Liver (tissue), 9 donors: ENCODE data around the gene LAG3. TPM values are rescaled to one million over a fixed set of nuclear protein-coding genes. Genes with fewer than 3 reads are reported as not detected.
A peak's percentile ranks its signal among the peaks of the same experiment; 100 is the strongest.

ENCODE experiments used
- DNase-seq: peaks from one replicate; pipeline ENCODE4 v3.0.0-alpha.2; 2017; ENCODE audit warnings: low spot score
- H3K27ac ChIP-seq, 2 donors: one replicate each; pipeline ENCODE4 v1.7.0; 2013; ENCODE audit warnings: inconsistent platforms in 2 of 2, low read length in 2 of 2, control low read depth in 1 of 2, low read depth in 1 of 2, mild to moderate bottlenecking in 1 of 2
- H3K27me3 ChIP-seq, 4 donors: one replicate each; pipeline versions ENCODE4 v1.6.1 to v1.7.0; 2013; ENCODE audit warnings: low read length in 3 of 4, inconsistent platforms in 1 of 4, mild to moderate bottlenecking in 1 of 4, moderate library complexity in 1 of 4; ENCODE audit not compliant: control insufficient read depth in 4 of 4, insufficient read depth in 4 of 4
- H3K36me3 ChIP-seq, 4 donors: one replicate each; pipeline versions ENCODE4 v1.6.1 to v1.7.0; 2013; ENCODE audit warnings: low read length in 3 of 4, mild to moderate bottlenecking in 3 of 4, low read depth in 1 of 4, moderate library complexity in 1 of 4; ENCODE audit not compliant: control insufficient read depth in 4 of 4, insufficient read depth in 3 of 4
- H3K4me1 ChIP-seq, 4 donors: one replicate each; pipeline versions ENCODE4 v1.6.1 to v1.7.0; 2013; ENCODE audit warnings: low read length in 3 of 4, mild to moderate bottlenecking in 3 of 4, moderate library complexity in 1 of 4; ENCODE audit not compliant: control insufficient read depth in 4 of 4, insufficient read depth in 4 of 4
- H3K4me3 ChIP-seq, 3 donors: one replicate each; pipeline versions ENCODE4 v1.6.1 to v1.7.0; 2013; ENCODE audit warnings: low read length in 3 of 3, control low read depth in 1 of 3, low read depth in 1 of 3, mild to moderate bottlenecking in 1 of 3
- H3K9ac ChIP-seq, 2 donors: one replicate each; pipeline ENCODE4 v1.7.0; 2013; ENCODE audit warnings: low read length in 2 of 2, mild to moderate bottlenecking in 2 of 2, moderate library complexity in 2 of 2, control low read depth in 1 of 2, low read depth in 1 of 2
- H3K9me3 ChIP-seq, 4 donors: one replicate each; pipeline versions ENCODE4 v1.6.1 to v1.7.0; 2013; ENCODE audit warnings: low read length in 3 of 4; ENCODE audit not compliant: control insufficient read depth in 4 of 4
- EGR1 ChIP-seq, 2 donors: IDR thresholded peaks; 2 replicates each; pipeline ENCODE4 v1.6.1; 2016 to 2018; ENCODE audit warnings: antibody characterized with exemption in 2 of 2, low read depth in 2 of 2
- FOXA1 ChIP-seq: IDR thresholded peaks from 2 replicates; pipeline ENCODE4 v1.6.1; 2016; ENCODE audit warnings: antibody characterized with exemption
- FOXA2 ChIP-seq: IDR thresholded peaks from 2 replicates; pipeline ENCODE4 v1.6.1; 2016; ENCODE audit warnings: antibody characterized with exemption
- GABPA ChIP-seq, 2 donors: IDR thresholded peaks in 1 of 2; conservative IDR thresholded peaks in 1 of 2; 2 replicates each; pipeline ENCODE4 v1.6.1; 2016; ENCODE audit warnings: antibody characterized with exemption in 2 of 2, mild to moderate bottlenecking in 1 of 2, moderate library complexity in 1 of 2
- HNF4A ChIP-seq, 2 donors: conservative IDR thresholded peaks; 2 replicates each; pipeline ENCODE4 v1.6.1; 2016; ENCODE audit warnings: antibody characterized with exemption in 2 of 2, mild to moderate bottlenecking in 2 of 2
- HNF4G ChIP-seq: IDR thresholded peaks from 2 replicates; pipeline ENCODE4 v1.6.1; 2016; ENCODE audit warnings: antibody characterized with exemption
- NR2F2 ChIP-seq: IDR thresholded peaks from 2 replicates; pipeline ENCODE4 v1.6.1; 2016; ENCODE audit warnings: antibody characterized with exemption
- RXRA ChIP-seq, 2 donors: IDR thresholded peaks; 2 replicates each; pipeline ENCODE4 v1.6.1; 2017 to 2018; ENCODE audit warnings: antibody characterized with exemption in 2 of 2, mild to moderate bottlenecking in 1 of 2
- SP1 ChIP-seq: IDR thresholded peaks from 2 replicates; pipeline ENCODE4 v1.6.1; 2018; ENCODE audit warnings: antibody characterized with exemption, mild to moderate bottlenecking
- TAF1 ChIP-seq: conservative IDR thresholded peaks from 2 replicates; pipeline ENCODE4 v1.6.1; 2016; ENCODE audit warnings: antibody characterized with exemption, mild to moderate bottlenecking
- YY1 ChIP-seq: IDR thresholded peaks from 2 replicates; pipeline ENCODE4 v1.6.1; 2016; ENCODE audit warnings: antibody characterized with exemption, mild to moderate bottlenecking
- WGBS: extraction: QIAGEN DNeasy Blood & Tissue Kit; methylation state at CpG from one replicate; pipeline ENCODE4 v1.1.7; 2013; 5-methylcytosine and 5-hydroxymethylcytosine counted together
- polyA plus RNA-seq, 2 donors: library from polyadenylated mRNA; stranded (reverse) in 1 of 2; unstranded in 1 of 2; fragments of 200-250 nt in 1 of 2; fragments of >200 nt in 1 of 2; fragmentation: Nextera tagmentation in 1 of 2; extraction: Ambion mirVana in 1 of 2; gene quantifications; one replicate each; pipeline versions ENCODE4 v1.2.1 to v1.2.3, GENCODE V29; 2013 to 2015
- total RNA-seq, 2 donors: library from RNA; depleted of rRNA; stranded (reverse); fragments of >200 nt; gene quantifications; one replicate each; pipeline ENCODE4 v1.2.3, GENCODE V29; 2014
- TF ChIP-seq, protein P1 (sequence below): IDR thresholded peaks from 2 replicates; pipeline ENCODE4 v1.6.1; 2016; ENCODE audit warnings: antibody characterized with exemption
- TF ChIP-seq, protein P2 (sequence below): IDR thresholded peaks from 2 replicates; pipeline ENCODE4 v1.6.1; 2016; ENCODE audit warnings: antibody characterized with exemption
- TF ChIP-seq, protein P3 (sequence below): IDR thresholded peaks from 2 replicates; pipeline ENCODE4 v1.6.1; 2016; ENCODE audit warnings: antibody characterized with exemption
- TF ChIP-seq, protein P4 (sequence below): fragments of 150-350 bp; IDR thresholded peaks from 2 replicates; pipeline ENCODE4 v1.5.1; 2017; ENCODE audit warnings: improper control_type of control experiment, low read depth, low read length; ENCODE audit not compliant: missing input control
- TF ChIP-seq, protein P5 (sequence below): IDR thresholded peaks from 2 replicates; pipeline ENCODE4 v1.6.1; 2016; ENCODE audit warnings: antibody characterized with exemption, mild to moderate bottlenecking
- donor health status: healthy.
- donor health status: healthy.
- donor health status: healthy.
- donor health status: healthy.
- donor health status: healthy.

Gene LAG3
- total and polyA plus RNA-seq, 4 donors: 0.14 to 1.2 (median 0.47) TPM

DNA sequence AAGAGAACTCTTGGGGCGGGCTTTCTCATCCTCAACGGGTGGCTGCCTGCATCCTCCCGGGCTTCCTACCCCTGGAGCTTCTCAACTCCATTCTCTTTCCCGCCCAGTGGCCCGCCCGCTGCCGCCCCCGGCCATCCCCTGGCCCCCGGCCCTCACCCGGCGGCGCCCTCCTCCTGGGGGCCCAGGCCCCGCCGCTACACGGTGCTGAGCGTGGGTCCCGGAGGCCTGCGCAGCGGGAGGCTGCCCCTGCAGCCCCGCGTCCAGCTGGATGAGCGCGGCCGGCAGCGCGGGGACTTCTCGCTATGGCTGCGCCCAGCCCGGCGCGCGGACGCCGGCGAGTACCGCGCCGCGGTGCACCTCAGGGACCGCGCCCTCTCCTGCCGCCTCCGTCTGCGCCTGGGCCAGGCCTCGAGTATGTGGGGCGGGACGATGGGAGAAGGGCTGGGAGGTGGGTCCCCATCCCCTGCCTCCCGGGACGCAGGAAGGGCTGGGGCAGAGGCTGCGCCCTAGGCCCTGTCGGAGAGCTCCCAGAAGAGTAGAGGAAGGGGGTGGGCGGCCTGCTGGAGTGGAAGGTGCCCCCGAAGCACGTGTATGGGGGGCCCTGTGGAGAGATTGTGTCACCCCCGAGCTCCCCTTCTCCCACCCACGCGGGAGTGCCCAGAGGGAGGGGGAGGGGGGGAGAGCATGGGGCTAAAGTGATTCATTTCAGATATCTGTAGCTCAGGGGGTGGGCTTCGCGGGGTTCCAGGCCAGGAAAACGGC is 1.5 kb downstream of the LAG3 start:
- Histone ChIP-seq H3K9ac (no peak overlapping the region), H3K36me3 (peaks cover 0 to 8% (median 4%) of the 10 kb centered on the region in 4 donors), H3K4me1 (peaks cover 14 to 87% (median 61%) of the 10 kb centered on the region in 4 donors), H3K9me3 (no peaks in the 10 kb centered on the region), H3K27me3 (no peaks in the 10 kb centered on the region), H3K27ac (peak overlapping the region; percentile 48 to 49), H3K4me3 (peak overlapping the region in 1 of 3 donors; percentile 1)
- no peak for TF ChIP-seq FOXA2
- TF ChIP-seq HNF4G: no peak
- TF ChIP-seq FOXA1: no peak
- TF ChIP-seq, protein P1, sequence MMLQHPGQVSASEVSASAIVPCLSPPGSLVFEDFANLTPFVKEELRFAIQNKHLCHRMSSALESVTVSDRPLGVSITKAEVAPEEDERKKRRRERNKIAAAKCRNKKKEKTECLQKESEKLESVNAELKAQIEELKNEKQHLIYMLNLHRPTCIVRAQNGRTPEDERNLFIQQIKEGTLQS: no peak
- TF ChIP-seq, protein P2, sequence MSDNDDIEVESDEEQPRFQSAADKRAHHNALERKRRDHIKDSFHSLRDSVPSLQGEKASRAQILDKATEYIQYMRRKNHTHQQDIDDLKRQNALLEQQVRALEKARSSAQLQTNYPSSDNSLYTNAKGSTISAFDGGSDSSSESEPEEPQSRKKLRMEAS: no peak
- TF ChIP-seq, protein P3, sequence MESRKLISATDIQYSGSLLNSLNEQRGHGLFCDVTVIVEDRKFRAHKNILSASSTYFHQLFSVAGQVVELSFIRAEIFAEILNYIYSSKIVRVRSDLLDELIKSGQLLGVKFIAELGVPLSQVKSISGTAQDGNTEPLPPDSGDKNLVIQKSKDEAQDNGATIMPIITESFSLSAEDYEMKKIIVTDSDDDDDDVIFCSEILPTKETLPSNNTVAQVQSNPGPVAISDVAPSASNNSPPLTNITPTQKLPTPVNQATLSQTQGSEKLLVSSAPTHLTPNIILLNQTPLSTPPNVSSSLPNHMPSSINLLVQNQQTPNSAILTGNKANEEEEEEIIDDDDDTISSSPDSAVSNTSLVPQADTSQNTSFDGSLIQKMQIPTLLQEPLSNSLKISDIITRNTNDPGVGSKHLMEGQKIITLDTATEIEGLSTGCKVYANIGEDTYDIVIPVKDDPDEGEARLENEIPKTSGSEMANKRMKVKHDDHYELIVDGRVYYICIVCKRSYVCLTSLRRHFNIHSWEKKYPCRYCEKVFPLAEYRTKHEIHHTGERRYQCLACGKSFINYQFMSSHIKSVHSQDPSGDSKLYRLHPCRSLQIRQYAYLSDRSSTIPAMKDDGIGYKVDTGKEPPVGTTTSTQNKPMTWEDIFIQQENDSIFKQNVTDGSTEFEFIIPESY: no peak
- no peak for TF ChIP-seq EGR1 (IDR thresholded peaks at IDR 0.05; ENCODE audit: low read depth in 2 of 2)
- TF ChIP-seq NR2F2: no peak
- TF ChIP-seq RXRA (IDR thresholded peaks at IDR 0.05): no peak
- TF ChIP-seq, protein P4, sequence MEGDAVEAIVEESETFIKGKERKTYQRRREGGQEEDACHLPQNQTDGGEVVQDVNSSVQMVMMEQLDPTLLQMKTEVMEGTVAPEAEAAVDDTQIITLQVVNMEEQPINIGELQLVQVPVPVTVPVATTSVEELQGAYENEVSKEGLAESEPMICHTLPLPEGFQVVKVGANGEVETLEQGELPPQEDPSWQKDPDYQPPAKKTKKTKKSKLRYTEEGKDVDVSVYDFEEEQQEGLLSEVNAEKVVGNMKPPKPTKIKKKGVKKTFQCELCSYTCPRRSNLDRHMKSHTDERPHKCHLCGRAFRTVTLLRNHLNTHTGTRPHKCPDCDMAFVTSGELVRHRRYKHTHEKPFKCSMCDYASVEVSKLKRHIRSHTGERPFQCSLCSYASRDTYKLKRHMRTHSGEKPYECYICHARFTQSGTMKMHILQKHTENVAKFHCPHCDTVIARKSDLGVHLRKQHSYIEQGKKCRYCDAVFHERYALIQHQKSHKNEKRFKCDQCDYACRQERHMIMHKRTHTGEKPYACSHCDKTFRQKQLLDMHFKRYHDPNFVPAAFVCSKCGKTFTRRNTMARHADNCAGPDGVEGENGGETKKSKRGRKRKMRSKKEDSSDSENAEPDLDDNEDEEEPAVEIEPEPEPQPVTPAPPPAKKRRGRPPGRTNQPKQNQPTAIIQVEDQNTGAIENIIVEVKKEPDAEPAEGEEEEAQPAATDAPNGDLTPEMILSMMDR: no peak
- no peak for TF ChIP-seq SP1
- no peak for DNase-seq
- WGBS: 65% methylated on average over 60 of the region's 60 CpGs

DNA sequence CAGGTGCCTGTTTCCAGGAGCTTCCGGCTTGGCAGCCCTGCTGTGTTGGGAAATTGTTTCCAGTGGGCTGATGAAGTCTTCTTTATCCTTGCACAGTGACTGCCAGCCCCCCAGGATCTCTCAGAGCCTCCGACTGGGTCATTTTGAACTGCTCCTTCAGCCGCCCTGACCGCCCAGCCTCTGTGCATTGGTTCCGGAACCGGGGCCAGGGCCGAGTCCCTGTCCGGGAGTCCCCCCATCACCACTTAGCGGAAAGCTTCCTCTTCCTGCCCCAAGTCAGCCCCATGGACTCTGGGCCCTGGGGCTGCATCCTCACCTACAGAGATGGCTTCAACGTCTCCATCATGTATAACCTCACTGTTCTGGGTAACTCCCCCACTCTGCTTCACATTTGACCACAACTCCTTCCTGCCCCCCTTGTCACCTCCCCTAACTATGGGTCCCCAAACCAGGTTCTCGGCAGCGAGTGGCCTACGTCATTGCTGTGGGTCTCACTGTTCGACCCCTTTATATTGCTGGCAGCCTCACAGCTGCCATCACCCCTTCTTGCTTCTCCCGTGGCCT is 2.3 kb downstream of the LAG3 start:
- H3K36me3 ChIP-seq: peaks cover 0 to 6% (median 2%) of the 10 kb centered on the region in 4 donors
- 87% methylated on average over 15 of the region's 15 CpGs for WGBS
- H3K27ac ChIP-seq: peak overlapping the region; percentile 48 to 49
- H3K4me1 ChIP-seq: peaks cover 12 to 87% (median 60%) of the 10 kb centered on the region in 4 donors
- no peaks in the 10 kb centered on the region for H3K9me3 ChIP-seq
- no peak for DNase-seq
- no peak overlapping the region for H3K4me3 ChIP-seq
- no peaks in the 10 kb centered on the region for H3K27me3 ChIP-seq
- H3K9ac ChIP-seq: no peak overlapping the region
- TF ChIP-seq, protein P2: no peak
- TF ChIP-seq RXRA (IDR thresholded peaks at IDR 0.05) (no peak), HNF4A (conservative IDR thresholded peaks at IDR 0.05) (no peak), FOXA1 (no peak), YY1 (no peak), TAF1 (no peak), GABPA (IDR thresholded peaks at IDR 0.05 in 1 of 2, conservative IDR thresholded peaks at IDR 0.05 in 1 of 2) (no peak), FOXA2 (no peak), EGR1 (IDR thresholded peaks at IDR 0.05; ENCODE audit: low read depth in 2 of 2) (no peak), HNF4G (no peak)
- TF ChIP-seq, protein P4: no peak
- TF ChIP-seq, protein P3: no peak
- TF ChIP-seq, protein P5, sequence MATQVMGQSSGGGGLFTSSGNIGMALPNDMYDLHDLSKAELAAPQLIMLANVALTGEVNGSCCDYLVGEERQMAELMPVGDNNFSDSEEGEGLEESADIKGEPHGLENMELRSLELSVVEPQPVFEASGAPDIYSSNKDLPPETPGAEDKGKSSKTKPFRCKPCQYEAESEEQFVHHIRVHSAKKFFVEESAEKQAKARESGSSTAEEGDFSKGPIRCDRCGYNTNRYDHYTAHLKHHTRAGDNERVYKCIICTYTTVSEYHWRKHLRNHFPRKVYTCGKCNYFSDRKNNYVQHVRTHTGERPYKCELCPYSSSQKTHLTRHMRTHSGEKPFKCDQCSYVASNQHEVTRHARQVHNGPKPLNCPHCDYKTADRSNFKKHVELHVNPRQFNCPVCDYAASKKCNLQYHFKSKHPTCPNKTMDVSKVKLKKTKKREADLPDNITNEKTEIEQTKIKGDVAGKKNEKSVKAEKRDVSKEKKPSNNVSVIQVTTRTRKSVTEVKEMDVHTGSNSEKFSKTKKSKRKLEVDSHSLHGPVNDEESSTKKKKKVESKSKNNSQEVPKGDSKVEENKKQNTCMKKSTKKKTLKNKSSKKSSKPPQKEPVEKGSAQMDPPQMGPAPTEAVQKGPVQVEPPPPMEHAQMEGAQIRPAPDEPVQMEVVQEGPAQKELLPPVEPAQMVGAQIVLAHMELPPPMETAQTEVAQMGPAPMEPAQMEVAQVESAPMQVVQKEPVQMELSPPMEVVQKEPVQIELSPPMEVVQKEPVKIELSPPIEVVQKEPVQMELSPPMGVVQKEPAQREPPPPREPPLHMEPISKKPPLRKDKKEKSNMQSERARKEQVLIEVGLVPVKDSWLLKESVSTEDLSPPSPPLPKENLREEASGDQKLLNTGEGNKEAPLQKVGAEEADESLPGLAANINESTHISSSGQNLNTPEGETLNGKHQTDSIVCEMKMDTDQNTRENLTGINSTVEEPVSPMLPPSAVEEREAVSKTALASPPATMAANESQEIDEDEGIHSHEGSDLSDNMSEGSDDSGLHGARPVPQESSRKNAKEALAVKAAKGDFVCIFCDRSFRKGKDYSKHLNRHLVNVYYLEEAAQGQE: no peak
